Ramos (cell line): ENCODE measurements around the gene PTPN23.

Experiments used
- in situ Hi-C: fragments of 300-500 bp; cut with MboI; formaldehyde crosslinking; loops from one replicate; pipeline ENCODE4 v1.14.3; 2022; ENCODE audit warnings: low sequenced_read_pairs; ENCODE audit not compliant: unreplicated experiment

Gene PTPN23

GRCh38 chr3:47380601-47381316 lies at the start of gene PTPN23:
PTPN23 (plus strand) TSS chr3:47381021; CDS start chr3:47381097, 76 bp downstream.
- in situ Hi-C loops, result no loop called here

DNA sequence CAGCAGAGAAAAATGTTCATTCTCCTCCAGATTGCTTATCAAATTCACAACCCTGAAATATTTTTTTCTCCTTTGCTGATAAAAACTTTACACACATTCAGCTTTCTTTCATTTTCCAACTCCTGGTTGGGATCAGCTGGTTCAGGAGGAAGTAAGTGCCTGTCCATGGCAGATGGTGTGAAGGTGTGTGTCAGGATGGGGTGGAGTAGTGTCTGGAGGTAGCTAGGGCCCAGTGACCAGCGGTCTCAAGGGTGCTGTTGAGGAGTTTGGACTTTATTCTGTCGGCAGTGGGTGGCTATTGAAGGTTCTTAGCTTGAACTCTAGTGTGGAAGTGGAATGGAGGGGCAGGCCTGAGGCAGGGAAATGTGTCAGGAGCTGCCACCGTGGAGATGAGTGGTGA lies 46.9 kb upstream of the PTPN23 start:
- in situ Hi-C loops, result no loop called here

- in situ Hi-C loops, result no loop called here
These were observed 43.2 kb upstream of the PTPN23 start for GRCh38 chr3:47337656-47338055.

DNA sequence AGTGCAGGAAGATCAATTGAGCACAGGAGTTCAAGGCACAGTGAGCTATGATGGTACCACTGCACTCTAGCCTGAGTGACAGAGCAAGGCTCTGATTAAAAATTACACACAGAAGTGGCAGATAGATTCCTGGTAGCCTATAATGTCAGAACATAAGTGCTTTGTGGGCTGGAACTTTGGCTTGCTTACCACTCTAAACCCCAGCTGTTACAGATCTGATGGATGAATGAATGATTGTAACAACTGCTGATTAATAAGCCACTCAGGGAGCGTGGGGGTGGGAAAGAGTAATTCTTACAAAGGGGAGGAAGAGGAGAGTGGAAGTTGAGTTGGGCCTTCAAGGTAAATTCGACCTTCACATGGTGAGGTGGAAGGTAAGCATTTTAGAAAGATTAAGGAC lies 40.9 kb upstream of the PTPN23 start:
- in situ Hi-C loops, result no loop called here

DNA sequence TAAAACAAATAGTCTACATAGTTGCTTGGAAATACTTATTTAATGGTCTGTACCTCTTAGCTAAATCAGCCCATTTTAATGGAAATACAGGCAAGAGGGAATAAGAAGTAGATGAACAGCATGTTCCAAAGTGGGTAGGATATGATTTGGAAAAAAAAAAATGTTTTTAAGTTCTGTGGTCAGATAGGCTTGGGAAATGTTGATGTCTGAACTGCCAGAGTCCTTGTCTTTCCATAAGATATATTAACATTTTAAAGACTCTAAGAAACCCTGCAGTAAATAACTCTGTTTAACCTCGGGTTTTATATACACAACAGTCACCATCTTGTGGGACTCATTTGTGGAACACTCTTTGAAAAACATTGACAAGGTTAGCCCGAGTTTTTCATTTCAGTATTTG lies 40.0 kb upstream of the PTPN23 start:
- in situ Hi-C loops, result no loop called here

DNA sequence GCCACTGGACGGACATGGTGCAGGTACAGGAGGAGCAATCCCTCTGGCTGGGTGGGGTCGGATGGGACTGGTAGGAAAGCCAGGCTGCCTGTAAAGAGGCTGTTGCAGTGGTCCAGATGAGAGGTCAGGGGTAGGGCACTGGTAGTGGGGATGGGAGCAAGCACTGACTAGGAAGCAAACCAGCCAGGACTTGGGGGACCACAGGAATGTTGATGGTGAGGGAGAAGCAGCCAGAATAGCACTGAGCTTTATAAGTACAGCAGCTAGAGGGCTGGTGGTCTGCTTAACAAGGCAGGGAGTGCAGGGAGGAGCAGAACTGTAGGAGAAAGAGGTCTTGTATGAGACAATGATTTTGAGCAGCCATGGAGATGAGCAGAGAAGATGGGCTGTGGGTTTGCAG lies 38.7 kb upstream of the PTPN23 start:
- in situ Hi-C loops, result no loop called here

DNA sequence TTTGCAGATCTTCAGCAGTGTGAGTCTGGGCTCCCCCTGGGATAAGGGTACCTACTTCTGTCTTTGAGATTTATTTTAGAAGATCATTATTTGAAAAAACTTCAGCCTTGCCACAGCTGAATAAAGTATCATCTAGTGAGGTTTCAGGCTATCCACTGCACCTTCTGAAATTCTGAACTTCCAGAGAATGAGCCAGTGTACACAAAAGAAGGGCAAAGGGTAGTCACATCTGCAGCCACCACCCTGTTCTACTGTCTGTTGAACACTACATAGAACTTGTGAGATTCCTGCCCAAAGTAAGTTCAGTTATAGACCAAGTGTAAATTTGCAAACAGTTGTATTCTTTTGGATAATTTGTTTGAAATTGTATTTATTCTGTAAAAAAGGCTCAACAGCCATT lies 38.0 kb upstream of the PTPN23 start:
- in situ Hi-C loops, result no loop called here

DNA sequence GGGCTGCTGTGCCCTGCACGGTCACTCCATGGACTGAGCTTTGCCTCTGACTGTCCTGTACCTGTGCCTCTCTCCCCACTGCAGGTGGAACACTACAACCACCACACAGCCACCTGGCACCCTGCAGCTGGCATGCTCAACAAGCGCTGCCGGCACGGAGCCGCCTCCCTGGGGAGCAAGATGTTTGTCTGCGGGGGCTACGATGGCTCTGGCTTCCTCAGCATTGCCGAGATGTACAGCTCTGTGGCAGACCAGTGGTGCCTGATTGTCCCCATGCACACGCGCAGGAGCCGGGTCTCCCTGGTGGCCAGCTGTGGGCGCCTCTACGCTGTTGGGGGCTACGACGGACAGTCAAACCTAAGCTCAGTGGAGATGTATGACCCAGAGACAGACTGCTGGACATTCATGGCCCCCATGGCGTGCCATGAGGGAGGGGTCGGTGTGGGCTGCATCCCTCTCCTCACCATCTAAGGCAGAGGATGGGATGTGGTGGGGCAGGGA lies 37.3 kb upstream of the PTPN23 start:
- in situ Hi-C loops, result no loop called here

DNA sequence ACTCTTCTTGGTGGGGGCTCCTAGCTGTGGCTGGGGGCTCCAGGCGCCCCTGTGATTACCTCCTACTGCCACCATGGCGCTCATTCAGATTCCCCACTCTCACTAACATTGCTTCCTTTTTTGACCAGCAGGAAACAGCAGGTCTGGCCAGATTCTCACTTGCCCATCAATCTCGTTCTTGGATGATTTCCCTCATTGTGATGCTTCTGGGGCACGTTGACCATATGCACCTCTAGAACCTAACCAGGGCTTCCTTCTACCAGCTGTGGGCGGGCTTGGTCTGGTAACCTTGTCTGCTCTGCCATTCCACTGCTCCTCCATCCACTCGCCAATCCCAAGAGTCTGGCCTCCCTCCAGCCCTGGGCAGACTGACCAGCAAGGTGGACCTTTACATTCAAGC lies 35.9 kb upstream of the PTPN23 start:
- in situ Hi-C loops, result no loop called here

GRCh38 chr3:47347217-47347801 lies 33.5 kb upstream of the PTPN23 start:
- in situ Hi-C loops, result no loop called here

DNA sequence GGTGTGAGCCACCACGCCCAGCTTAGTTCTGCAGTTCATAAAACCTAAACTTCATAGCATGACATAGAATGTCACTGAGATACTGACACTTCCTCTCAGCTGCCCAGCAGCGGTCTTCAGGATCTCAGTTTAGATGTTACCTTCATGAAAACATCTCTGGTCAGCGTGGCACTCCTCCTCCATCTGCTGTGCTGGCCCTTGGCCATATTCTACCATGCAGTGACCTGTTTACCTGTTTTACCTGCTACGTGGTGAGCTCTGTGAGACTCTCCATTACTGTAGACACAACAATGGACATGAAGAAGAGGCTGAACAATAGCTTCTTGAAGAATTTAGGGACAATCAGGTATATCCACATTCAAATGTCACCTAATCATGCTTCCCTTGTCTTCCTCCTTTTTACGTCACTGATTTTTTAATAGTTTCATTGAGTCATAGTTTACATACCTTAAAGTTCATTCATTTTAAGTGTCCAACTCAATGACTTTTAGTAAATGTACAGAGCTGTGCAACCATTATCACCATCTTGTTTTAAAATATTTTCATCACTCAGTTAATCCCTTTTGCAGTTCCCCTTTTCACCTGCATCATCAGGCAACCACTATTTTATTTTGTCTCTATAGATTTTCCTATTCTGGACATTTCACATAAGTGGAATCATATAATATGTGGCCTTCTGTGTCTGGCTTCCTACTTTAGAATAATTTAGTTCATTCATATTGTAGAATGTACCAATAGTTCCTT lies 32.2 kb upstream of the PTPN23 start:
- in situ Hi-C loops, result no loop called here

DNA sequence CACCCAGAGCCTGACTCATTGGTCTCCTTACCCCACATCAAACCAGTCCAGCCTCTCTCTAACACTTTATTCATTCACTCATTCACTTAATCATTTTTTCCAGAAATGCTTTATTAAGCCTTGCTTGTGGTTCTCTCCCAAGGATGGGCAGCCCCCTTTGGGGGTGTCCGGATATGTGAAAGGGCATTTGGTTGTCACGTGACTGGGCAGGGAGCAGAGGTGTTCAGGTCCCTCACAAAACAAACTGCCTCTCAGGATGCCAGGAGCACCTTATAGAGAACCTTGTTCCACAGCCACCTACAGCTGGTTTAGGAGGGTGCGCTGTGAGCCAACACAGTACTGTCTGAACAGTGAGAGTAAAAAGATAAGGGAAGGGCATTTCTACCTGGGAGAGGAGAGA lies 25.8 kb upstream of the PTPN23 start:
- in situ Hi-C loops, result no loop called here

- in situ Hi-C loops, result no loop called here
These were observed 24.6 kb upstream of the PTPN23 start for GRCh38 chr3:47356201-47356600.

DNA sequence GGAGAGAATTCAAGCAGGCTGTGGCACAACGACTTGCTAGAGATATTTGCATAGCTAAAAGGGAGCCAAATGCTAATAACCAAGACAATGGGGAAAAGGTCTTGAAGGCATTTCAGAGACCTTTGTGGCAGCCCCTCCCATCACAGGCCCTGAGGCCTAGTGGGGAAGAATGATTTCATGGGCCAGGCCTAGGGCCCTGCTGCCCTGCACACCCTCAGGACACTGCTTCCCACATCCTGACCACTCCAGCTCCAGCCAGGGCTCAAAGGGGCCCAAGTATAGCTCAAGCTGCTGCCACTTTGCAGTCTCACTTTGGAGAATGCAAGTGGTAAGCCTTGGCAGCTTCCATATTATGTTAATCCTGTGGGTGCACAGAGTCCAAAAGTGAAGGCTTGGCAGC lies 21.5 kb upstream of the PTPN23 start:
- in situ Hi-C loops, result no loop called here

DNA sequence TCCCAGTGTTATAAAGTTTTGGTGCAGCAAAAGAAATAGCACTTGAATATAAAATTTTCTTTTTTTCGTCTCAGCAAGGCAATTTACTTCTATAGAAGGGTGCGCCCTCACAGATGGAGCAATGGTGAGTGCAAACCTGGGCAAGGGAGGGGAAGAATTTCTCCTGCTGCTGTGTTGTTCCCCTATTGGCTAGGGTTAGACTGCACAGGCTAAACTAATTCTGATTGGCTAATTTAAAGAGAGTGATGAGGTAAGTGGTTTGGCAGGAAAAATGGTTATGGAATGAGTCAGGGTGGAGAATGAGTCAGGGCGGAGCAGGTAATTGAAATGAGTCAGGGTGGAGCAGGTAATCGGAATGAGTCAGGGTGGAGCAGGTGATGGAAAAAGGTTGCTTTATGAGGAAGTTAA lies 20.7 kb upstream of the PTPN23 start:
- in situ Hi-C loops, result loop anchor here (10.0 kb wide), 1 partner anchor 645 kb away; the partner anchor contains the start of gene PRSS50

- in situ Hi-C loops, result loop anchor here (10.0 kb wide), 1 partner anchor 648 kb away; the partner anchor contains the start of gene PRSS50
These were observed 18.1 kb upstream of the PTPN23 start for GRCh38 chr3:47362701-47363100.

DNA sequence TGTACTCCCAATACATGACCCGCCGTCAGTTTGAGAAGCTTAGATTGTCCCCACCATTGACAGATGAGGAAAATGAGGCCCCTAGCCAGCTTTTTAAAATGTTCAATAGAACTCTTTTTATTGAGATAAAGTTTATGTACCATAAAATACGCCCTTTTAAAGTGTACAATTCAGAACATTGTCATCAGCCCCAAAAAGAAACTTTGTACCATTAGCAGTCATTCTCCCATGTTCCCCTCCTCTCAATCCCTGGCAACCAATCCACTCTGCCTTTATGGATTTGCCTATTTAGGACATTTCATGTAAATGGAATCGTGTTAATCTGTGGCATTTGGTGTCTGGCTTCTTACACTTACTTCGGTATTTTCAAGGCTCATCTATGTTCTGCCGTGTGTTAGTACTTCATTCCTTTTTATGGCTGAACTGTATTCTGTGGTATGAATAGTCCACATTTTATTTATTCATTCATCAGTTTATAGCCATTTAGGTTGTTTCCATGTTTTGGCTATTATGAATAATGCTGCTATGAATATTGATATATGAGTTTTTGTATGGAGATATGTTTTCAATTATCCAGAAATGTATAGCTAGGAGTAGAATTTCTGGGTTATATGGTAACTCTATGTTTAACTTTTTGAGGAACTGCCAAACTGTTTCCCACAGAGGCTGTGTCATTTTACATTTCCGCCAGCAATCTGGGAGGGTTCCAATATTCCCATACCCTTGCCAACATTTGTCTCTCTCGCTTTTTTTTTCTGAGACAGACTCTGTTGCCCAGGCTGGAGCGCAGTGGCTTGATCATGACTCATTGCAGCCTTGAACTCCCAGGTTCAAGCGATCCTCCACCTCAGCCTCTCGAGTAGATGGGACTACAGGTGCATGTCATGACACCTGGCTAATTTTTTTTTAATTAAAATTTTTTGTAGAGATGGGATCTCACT lies 15.3 kb upstream of the PTPN23 start:
- in situ Hi-C loops, result loop anchor here (10.0 kb wide), 1 partner anchor 651 kb away; the partner anchor contains the start of gene PRSS50

DNA sequence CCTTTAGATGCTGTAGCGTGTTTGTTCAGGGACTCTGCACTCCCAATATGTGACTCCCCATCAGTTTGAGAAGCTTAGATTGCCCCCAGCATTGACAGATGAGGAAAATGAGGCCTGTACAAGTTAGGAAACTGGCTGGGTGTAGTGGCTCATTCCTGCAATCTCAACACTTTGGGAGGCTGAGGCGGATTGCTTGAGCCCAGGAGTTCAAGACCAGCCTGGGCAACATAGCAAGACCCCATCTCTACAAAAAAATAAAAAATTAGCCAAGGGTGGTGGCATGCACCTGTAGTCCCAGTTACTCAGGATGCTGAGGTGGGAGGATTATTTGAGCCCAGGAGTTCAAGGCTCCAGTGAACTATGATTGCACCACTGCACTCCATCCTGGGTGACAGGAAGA lies 14.0 kb upstream of the PTPN23 start:
- in situ Hi-C loops, result loop anchor here (10.0 kb wide), 1 partner anchor 652 kb away; the partner anchor contains the start of gene PRSS50

GRCh38 chr3:47367631-47368030 lies 13.2 kb upstream of the PTPN23 start:
- in situ Hi-C loops, result loop anchor here (10.0 kb wide), 1 partner anchor 653 kb away; the partner anchor contains the start of gene PRSS50

DNA sequence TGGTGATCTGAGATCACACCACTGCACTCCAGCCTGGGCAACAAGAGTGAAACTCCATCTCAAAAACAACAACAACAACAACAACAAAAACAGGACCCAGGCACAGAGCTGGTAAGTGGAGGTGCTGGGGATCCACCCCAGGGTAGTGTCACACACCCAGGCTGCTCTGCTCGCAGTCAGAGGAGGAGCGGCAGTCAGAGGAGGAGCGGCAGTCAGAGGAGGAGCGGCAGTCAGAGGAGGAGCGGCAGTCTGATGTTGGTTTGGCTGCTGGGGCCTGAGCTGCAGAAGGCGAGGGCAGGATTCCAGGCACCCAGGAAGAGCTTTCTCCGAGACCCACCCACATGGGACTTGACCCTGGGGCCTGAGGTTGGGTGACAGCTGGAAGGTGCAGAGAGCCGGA lies 10.8 kb upstream of the PTPN23 start:
- in situ Hi-C loops, result loop anchor here (10.0 kb wide), 1 partner anchor 505 kb away; the partner anchor contains the start of gene MYL3
